IPS-15b (cell line): ENCODE data around the gene DCLRE1C.
A peak's percentile ranks its signal among the peaks of the same experiment; 100 is the strongest.
"Not testable (repeated sequence)": the region's sequence is repeated elsewhere in the genome, so short reads cannot be mapped to it uniquely, and the experiment has no call there.

Source experiments
- H3K27me3 ChIP-seq: one replicate; pipeline ENCODE4 v1.6.1; 2013; ENCODE audit warnings: low read length; ENCODE audit not compliant: control insufficient read depth, insufficient read depth
- H3K36me3 ChIP-seq: one replicate; pipeline ENCODE4 v1.6.1; 2013; ENCODE audit warnings: low read length; ENCODE audit not compliant: control insufficient read depth, insufficient read depth
- H3K4me1 ChIP-seq: one replicate; pipeline ENCODE4 v1.6.1; 2013; ENCODE audit warnings: mild to moderate bottlenecking, low read length; ENCODE audit not compliant: control insufficient read depth, insufficient read depth
- H3K4me3 ChIP-seq: one replicate; pipeline ENCODE4 v1.5.1; 2013; ENCODE audit warnings: low read depth, low read length
- H3K9ac ChIP-seq: one replicate; pipeline ENCODE4 v1.6.1; 2013; ENCODE audit warnings: low read depth, mild to moderate bottlenecking, low read length
- H3K9me3 ChIP-seq: one replicate; pipeline ENCODE4 v1.6.1; 2013; ENCODE audit warnings: mild to moderate bottlenecking, low read length; ENCODE audit not compliant: control insufficient read depth, insufficient read depth

Gene DCLRE1C

GRCh38 chr10:14967897-14968296, 14.0 kb upstream of the DCLRE1C start:
- no peak overlapping the region for H3K4me3 ChIP-seq

GRCh38 chr10:14959221-14960057, 5.5 kb upstream of the DCLRE1C start, which contains the start of gene MEIG1:
TSS of gene MEIG1 (plus strand) at chr10:14959388. CDS start at chr10:14966469, 7,081 bp downstream.
- Histone ChIP-seq H3K27me3 (peaks cover 21% of the 10 kb centered on the region), H3K9ac (peak within 1 kb of the TSS; percentile 79), H3K4me1 (no peaks in the 10 kb centered on the region), H3K4me3 (peak within 1 kb of the TSS; percentile 80), H3K36me3 (no peaks in the 10 kb centered on the region), H3K9me3 (no peaks in the 10 kb centered on the region)

More at GRCh38 chr10:14967897-14968296, 14.0 kb upstream of the DCLRE1C start:
- H3K4me1 ChIP-seq = no peaks in the 10 kb centered on the region
- no peaks in the 10 kb centered on the region for H3K36me3 ChIP-seq
- no peaks in the 10 kb centered on the region for H3K9me3 ChIP-seq
- H3K9ac ChIP-seq = no peak overlapping the region
- H3K27me3 ChIP-seq = peaks cover 9% of the 10 kb centered on the region

- Histone ChIP-seq H3K4me3 (peak overlapping the region; percentile 80), H3K9ac (no peak overlapping the region), H3K27me3 (peaks cover 21% of the 10 kb centered on the region)
These were observed 5.0 kb upstream of the DCLRE1C start for GRCh38 chr10:14958872-14959220.

GRCh38 chr10:14954934-14955333, 1.0 kb upstream of the DCLRE1C start:
- Histone ChIP-seq H3K9me3 (no peaks in the 10 kb centered on the region), H3K27me3 (peaks cover 8% of the 10 kb centered on the region), H3K36me3 (no peaks in the 10 kb centered on the region), H3K4me1 (peaks cover 2% of the 10 kb centered on the region), H3K9ac (no peak overlapping the region), H3K4me3 (peak overlapping the region; percentile 84)

More at GRCh38 chr10:14958872-14959220, 5.0 kb upstream of the DCLRE1C start:
- H3K4me1 ChIP-seq = no peaks in the 10 kb centered on the region
- no peaks in the 10 kb centered on the region for H3K36me3 ChIP-seq
- no peaks in the 10 kb centered on the region for H3K9me3 ChIP-seq

- H3K9me3 ChIP-seq = no peaks in the 10 kb centered on the region
- H3K4me3 ChIP-seq = peak overlapping the region; percentile 84
- peaks cover 2% of the 10 kb centered on the region for H3K4me1 ChIP-seq
- H3K36me3 ChIP-seq = no peaks in the 10 kb centered on the region
- H3K27me3 ChIP-seq = peaks cover 8% of the 10 kb centered on the region
- no peak overlapping the region for H3K9ac ChIP-seq
These were observed 384 bp downstream of the DCLRE1C start for GRCh38 chr10:14953424-14954000.

- H3K9ac ChIP-seq = no peak overlapping the region
These were observed 959 bp downstream of the DCLRE1C start for GRCh38 chr10:14952851-14953423.

GRCh38 chr10:14949291-14949690, 4.6 kb downstream of the DCLRE1C start:
- H3K9ac ChIP-seq = no peak overlapping the region
- H3K36me3 ChIP-seq = peaks cover 4% of the 10 kb centered on the region
- H3K9me3 ChIP-seq = no peaks in the 10 kb centered on the region
- H3K27me3 ChIP-seq = no peaks in the 10 kb centered on the region
- no peak overlapping the region for H3K4me3 ChIP-seq
- peaks cover 2% of the 10 kb centered on the region for H3K4me1 ChIP-seq

More at GRCh38 chr10:14952851-14953423, 959 bp downstream of the DCLRE1C start:
- H3K27me3 ChIP-seq = peaks cover 6% of the 10 kb centered on the region
- H3K9me3 ChIP-seq = no peaks in the 10 kb centered on the region
- no peaks in the 10 kb centered on the region for H3K36me3 ChIP-seq
- peak overlapping the region; percentile 84 for H3K4me3 ChIP-seq
- peaks cover 2% of the 10 kb centered on the region for H3K4me1 ChIP-seq

GRCh38 chr10:14947268-14947667, 6.6 kb downstream of the DCLRE1C start:
- no peak overlapping the region for H3K9ac ChIP-seq
- peaks cover 6% of the 10 kb centered on the region for H3K36me3 ChIP-seq
- H3K4me1 ChIP-seq = peaks cover 2% of the 10 kb centered on the region
- H3K27me3 ChIP-seq = no peaks in the 10 kb centered on the region
- H3K4me3 ChIP-seq = no peak overlapping the region
- H3K9me3 ChIP-seq = no peaks in the 10 kb centered on the region

- Histone ChIP-seq H3K36me3 (peaks cover 6% of the 10 kb centered on the region), H3K4me3 (no peak overlapping the region), H3K27me3 (no peaks in the 10 kb centered on the region), H3K4me1 (no peaks in the 10 kb centered on the region), H3K9me3 (no peaks in the 10 kb centered on the region), H3K9ac (no peak overlapping the region)
These were observed 8.8 kb downstream of the DCLRE1C start for GRCh38 chr10:14945108-14945507.

- not testable (repeated sequence) for H3K36me3 ChIP-seq, H3K27me3 ChIP-seq, H3K9me3 ChIP-seq, H3K9ac ChIP-seq, H3K4me3 ChIP-seq, H3K4me1 ChIP-seq
These were observed 11.0 kb downstream of the DCLRE1C start for GRCh38 chr10:14942950-14943338.

- H3K4me3 ChIP-seq, H3K27me3 ChIP-seq, H3K4me1 ChIP-seq, H3K9me3 ChIP-seq, H3K9ac ChIP-seq, H3K36me3 ChIP-seq: not testable (repeated sequence)
These were observed 11.5 kb downstream of the DCLRE1C start for GRCh38 chr10:14942147-14942949.
